SK-N-MC (cell line): Measurements from ENCODE around the gene IFT27.

Experiments used
- DNase-seq: peaks from one replicate; pipeline ENCODE4 v3.0.0-alpha.2; 2011; ENCODE audit warnings: low read depth, low spot score
- H3K27ac ChIP-seq: fragments of 200-600 bp; sonication (generic); 2 replicates; pipeline ENCODE4 v1.5.1; 2016; ENCODE audit warnings: mixed run types
- H3K36me3 ChIP-seq: fragments of 200-600 bp; sonication (generic); 2 replicates; pipeline ENCODE4 v1.6.1; 2017; ENCODE audit warnings: antibody characterized with exemption, low read length, mixed read lengths; ENCODE audit not compliant: insufficient read depth
- H3K4me3 ChIP-seq: fragments of 200-600 bp; sonication (generic); 2 replicates; pipeline ENCODE4 v1.5.1; 2016
- H3K9ac ChIP-seq: fragments of 200-600 bp; sonication (generic); 2 replicates; pipeline ENCODE4 v1.8.0; 2017; ENCODE audit warnings: mixed run types, mixed read lengths; ENCODE audit not compliant: insufficient read length
- H3K9me3 ChIP-seq: fragments of 200-600 bp; sonication (generic); 2 replicates; pipeline ENCODE4 v1.6.1; 2017; ENCODE audit warnings: low read depth, mild to moderate bottlenecking, antibody characterized with exemption, low read length, moderate library complexity, mixed read lengths
- EZH2 ChIP-seq: fragments of 200-600 bp; sonication (generic); IDR thresholded peaks from one replicate; pipeline ENCODE4 v1.6.1; 2017; ENCODE audit warnings: antibody characterized with exemption
- FOXP2 ChIP-seq: optimal IDR thresholded peaks from 2 replicates; pipeline ENCODE3; 2011; ENCODE audit warnings: mild to moderate bottlenecking, moderate library complexity; ENCODE audit not compliant: insufficient read depth; ENCODE audit errors: extremely low read length, control extremely low read depth
- POLR2AphosphoS5 ChIP-seq: IDR thresholded peaks from 2 replicates; pipeline ENCODE4 v1.6.1; 2012; ENCODE audit warnings: mild to moderate bottlenecking, low read depth, low read length, borderline replicate concordance

IFT27 gene

GRCh38 chr22:36775964-36776669, at the start of gene IFT27:
TSS of gene IFT27 (minus strand) at chr22:36776119. CDS start at chr22:36775707, 412 bp downstream.
- Histone ChIP-seq H3K36me3 (no peaks in the 10 kb centered on the region), H3K9me3 (no peaks in the 10 kb centered on the region), H3K27ac (no peak within 1 kb of the TSS), H3K9ac (peak within 1 kb of the TSS; percentile 59), H3K4me3 (peak within 1 kb of the TSS; percentile 79)
- no peak for TF ChIP-seq EZH2
- TF ChIP-seq POLR2AphosphoS5 = no peak
- no peak for TF ChIP-seq FOXP2
- peak; percentile 91 for DNase-seq

- no peak overlapping the region for H3K4me3 ChIP-seq
- TF ChIP-seq FOXP2 (no peak), EZH2 (no peak)
- H3K9me3 ChIP-seq = no peaks in the 10 kb centered on the region
- H3K27ac ChIP-seq = no peak overlapping the region
- no peak overlapping the region for H3K9ac ChIP-seq
- DNase-seq = no peak
- no peaks in the 10 kb centered on the region for H3K36me3 ChIP-seq
Measured at GRCh38 chr22:36824655-36825054, 48.7 kb upstream of the IFT27 start.

GRCh38 chr22:36823186-36823839, 47.4 kb upstream of the IFT27 start:
- Histone ChIP-seq H3K9ac (no peak overlapping the region), H3K27ac (no peak overlapping the region), H3K36me3 (no peaks in the 10 kb centered on the region), H3K9me3 (no peaks in the 10 kb centered on the region), H3K4me3 (no peak overlapping the region)
- TF ChIP-seq POLR2AphosphoS5 (no peak), FOXP2 (no peak), EZH2 (no peak)
- DNase-seq = no peak

- Histone ChIP-seq H3K9ac (no peak overlapping the region), H3K4me3 (no peak overlapping the region), H3K9me3 (no peaks in the 10 kb centered on the region), H3K27ac (no peak overlapping the region), H3K36me3 (no peaks in the 10 kb centered on the region)
- no peak for DNase-seq
- TF ChIP-seq EZH2 = no peak
- no peak for TF ChIP-seq POLR2AphosphoS5
- no peak for TF ChIP-seq FOXP2
Measured at GRCh38 chr22:36822581-36822980, 46.7 kb upstream of the IFT27 start.

GRCh38 chr22:36819112-36819511, 43.2 kb upstream of the IFT27 start:
- TF ChIP-seq POLR2AphosphoS5 = no peak
- no peak for TF ChIP-seq EZH2
- TF ChIP-seq FOXP2 = no peak
- DNase-seq = no peak
- H3K36me3 ChIP-seq = no peaks in the 10 kb centered on the region
- no peak overlapping the region for H3K4me3 ChIP-seq
- no peak overlapping the region for H3K27ac ChIP-seq
- no peaks in the 10 kb centered on the region for H3K9me3 ChIP-seq
- no peak overlapping the region for H3K9ac ChIP-seq

GRCh38 chr22:36818010-36818642, 42.2 kb upstream of the IFT27 start:
- H3K36me3 ChIP-seq = no peaks in the 10 kb centered on the region
- TF ChIP-seq FOXP2 (no peak), EZH2 (no peak), POLR2AphosphoS5 (no peak)
- no peaks in the 10 kb centered on the region for H3K9me3 ChIP-seq
- no peak overlapping the region for H3K9ac ChIP-seq
- H3K4me3 ChIP-seq = no peak overlapping the region
- no peak overlapping the region for H3K27ac ChIP-seq
- DNase-seq = no peak

- H3K9me3 ChIP-seq = no peaks in the 10 kb centered on the region
- no peak overlapping the region for H3K27ac ChIP-seq
- no peak overlapping the region for H3K4me3 ChIP-seq
- TF ChIP-seq FOXP2 (no peak), POLR2AphosphoS5 (no peak), EZH2 (no peak)
- DNase-seq = no peak
- H3K9ac ChIP-seq = no peak overlapping the region
- H3K36me3 ChIP-seq = no peaks in the 10 kb centered on the region
Measured at GRCh38 chr22:36817525-36817848, 41.6 kb upstream of the IFT27 start.

- no peak within 1 kb of the TSS for H3K4me3 ChIP-seq
- no peak for DNase-seq
- H3K9ac ChIP-seq = no peak within 1 kb of the TSS
- TF ChIP-seq POLR2AphosphoS5 (no peak), EZH2 (peak; percentile 80)
- no peak within 1 kb of the TSS for H3K27ac ChIP-seq
- no peaks in the 10 kb centered on the region for H3K9me3 ChIP-seq
- H3K36me3 ChIP-seq = no peaks in the 10 kb centered on the region
Measured at GRCh38 chr22:36816636-36817524, 41.0 kb upstream of the IFT27 start, which contains the start of gene PVALB. TSS of gene PVALB (minus strand) at chr22:36817035. CDS start at chr22:36817005, 30 bp downstream.
